ENCODE measurements around the gene PLEKHH1.

The PLEKHH1 gene

DNA sequence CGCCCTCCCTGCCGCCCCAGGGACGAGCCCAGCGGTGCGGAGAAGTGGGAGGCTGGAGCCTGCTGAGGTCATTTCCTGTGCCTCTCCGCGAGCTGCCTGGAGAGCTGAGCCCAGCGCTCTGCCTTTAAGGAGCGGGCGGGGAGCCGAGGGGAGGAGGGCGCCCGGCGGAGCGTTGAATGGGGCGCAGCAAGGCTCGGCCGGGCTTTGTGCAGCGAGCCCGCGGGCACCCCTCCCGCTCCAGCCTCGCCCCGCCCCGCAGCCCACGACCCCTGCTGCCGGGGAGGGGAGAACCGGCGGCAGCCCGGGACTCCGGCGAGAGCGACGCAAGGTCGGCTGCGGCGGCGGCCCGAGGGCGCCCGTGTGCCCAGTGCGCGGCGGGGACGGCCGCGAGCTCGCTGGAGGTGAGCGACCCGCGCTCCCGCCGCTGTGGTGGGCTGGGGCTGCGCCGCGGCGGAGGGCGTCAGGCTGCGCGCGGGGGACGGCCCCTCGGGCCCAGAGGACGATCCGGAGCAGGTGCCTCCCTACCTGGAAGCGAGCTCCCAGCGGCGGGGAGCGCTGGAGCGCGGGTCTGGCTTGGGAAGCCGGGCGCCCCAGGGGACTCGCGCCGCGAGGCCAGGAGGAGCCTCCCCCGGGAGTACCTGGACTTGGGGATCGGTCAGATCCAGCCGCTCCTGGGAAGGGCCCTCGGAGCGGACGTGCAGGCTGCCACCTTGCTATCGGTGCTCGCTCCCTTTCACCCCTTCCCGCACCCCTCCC is at the start of gene PLEKHH1:
Gene PLEKHH1, plus strand, starts transcription at position 293 of the 756 bp plus-strand sequence. CDS start 8,578 bp downstream, outside the sequence.
- CTCF ChIA-PET: interaction anchor here (1.0 to 2.3 kb wide), 4 partner anchors 8 to 106 kb away, joined by 3 to 11 read pairs (median 6); no protein-coding TSS in a partner anchor
- Mint-ChIP-seq H3K4me1 (no peaks in the 10 kb centered on the region), H3K4me3 (peak within 1 kb of the TSS; percentile 66), H3K9me3 (no peaks in the 10 kb centered on the region), H3K27me3 (peaks cover 72% of the 10 kb centered on the region), H3K36me3 (no peaks in the 10 kb centered on the region), H3K27ac (no peak within 1 kb of the TSS)
- peak; percentile 77 for DNase-seq

DNA sequence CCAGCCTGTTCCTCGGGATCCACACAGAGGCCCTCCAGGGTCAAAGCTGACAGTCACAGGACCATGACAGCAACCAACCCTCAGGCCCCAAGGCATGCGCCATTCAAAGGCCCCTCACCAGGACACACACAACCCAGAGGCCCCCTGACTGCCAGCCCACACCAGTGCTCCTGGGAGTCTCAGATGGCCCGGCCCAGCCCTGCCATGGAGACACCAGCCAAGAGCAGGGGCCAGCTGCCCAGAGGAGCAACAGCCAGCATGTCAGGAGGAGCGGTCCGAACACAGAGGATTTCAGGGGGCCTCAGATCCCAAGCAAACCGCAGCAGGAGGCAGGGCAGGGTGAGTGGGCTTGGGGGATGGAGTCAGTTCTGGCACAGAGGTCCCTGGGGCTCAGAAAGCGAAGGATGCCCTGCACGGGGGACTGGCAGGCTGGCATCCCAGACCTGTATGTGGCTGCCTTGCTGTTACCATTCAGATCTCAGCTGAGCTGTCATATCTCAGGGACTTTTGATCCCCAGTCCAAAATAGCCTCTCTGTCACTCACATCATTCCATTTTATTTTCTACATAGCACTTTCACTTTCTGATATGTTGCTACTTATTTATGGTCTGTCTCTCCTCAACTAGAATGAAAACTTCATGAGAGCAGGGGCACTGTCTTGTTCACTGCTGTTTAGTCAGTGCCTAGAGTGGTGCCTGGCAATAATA is 49.4 kb upstream of the PLEKHH1 start:
- Mint-ChIP-seq H3K4me3 (no peak overlapping the region), H3K36me3 (peaks cover 23% of the 10 kb centered on the region), H3K9me3 (no peaks in the 10 kb centered on the region), H3K4me1 (peaks cover 43% of the 10 kb centered on the region), H3K27me3 (peaks cover 10% of the 10 kb centered on the region), H3K27ac (no peak overlapping the region)
- no peak for DNase-seq
- CTCF ChIA-PET: no interaction called here

DNA sequence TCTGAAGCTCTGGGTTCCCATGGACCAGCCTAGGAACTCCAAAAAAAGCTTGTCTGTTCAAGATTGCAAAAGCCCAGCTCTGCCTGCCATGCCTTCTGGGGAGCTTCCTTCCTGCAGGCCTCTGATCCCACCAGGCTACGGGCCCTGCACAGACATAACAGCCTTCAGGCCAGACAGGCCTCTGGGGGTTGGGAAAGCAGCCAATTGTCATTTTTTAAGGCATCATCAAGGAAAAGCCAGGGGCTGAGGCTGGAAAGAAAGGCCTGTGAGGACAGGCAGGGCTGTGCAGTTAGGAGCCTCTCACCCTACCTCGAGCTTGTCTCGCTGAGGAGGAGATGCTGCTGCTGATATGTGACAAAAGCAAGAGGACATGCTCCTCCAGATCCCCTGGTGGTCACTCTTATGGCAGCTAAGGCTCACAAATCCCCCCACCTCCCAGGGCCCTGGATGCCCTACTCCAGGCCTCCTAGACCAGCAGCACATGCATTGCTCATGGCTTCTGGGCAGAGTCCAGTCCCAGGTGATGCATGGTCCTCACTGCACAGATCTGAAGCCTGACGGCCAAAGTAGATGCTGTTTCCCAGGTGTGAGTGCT is 47.5 kb upstream of the PLEKHH1 start:
- DNase-seq: no peak
- Mint-ChIP-seq H3K9me3 (no peaks in the 10 kb centered on the region), H3K27ac (peak overlapping the region; percentile 7), H3K4me1 (peaks cover 55% of the 10 kb centered on the region), H3K27me3 (peaks cover 17% of the 10 kb centered on the region), H3K4me3 (no peak overlapping the region), H3K36me3 (peaks cover 23% of the 10 kb centered on the region)
- CTCF ChIA-PET: no interaction called here

DNA sequence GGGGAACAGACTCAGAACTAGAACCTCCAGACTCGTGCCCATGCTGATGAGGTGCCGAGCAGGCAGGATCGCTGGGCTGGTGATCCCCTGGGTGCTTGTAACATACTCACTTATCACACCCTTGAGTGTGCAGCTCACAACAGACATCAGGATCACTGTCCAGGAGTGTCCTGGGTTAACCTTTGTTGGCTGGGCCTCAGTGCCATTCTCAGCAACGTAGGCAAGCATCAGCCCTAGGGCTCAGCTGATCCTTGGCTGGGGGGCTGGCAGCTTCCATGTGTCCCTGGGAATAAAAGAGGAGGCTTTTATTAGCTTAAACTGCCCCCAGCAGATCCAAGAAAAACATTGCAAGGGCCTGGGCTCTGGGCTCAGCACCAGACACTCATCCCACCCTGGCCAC is 46.2 kb upstream of the PLEKHH1 start:
- peaks cover 58% of the 10 kb centered on the region for H3K4me1 Mint-ChIP-seq
- H3K36me3 Mint-ChIP-seq: peaks cover 24% of the 10 kb centered on the region
- peaks cover 23% of the 10 kb centered on the region for H3K27me3 Mint-ChIP-seq
- H3K9me3 Mint-ChIP-seq: peaks cover under 1% of the 10 kb centered on the region
- CTCF ChIA-PET: no interaction called here
- no peak overlapping the region for H3K4me3 Mint-ChIP-seq
- H3K27ac Mint-ChIP-seq: no peak overlapping the region
- no peak for DNase-seq

DNA sequence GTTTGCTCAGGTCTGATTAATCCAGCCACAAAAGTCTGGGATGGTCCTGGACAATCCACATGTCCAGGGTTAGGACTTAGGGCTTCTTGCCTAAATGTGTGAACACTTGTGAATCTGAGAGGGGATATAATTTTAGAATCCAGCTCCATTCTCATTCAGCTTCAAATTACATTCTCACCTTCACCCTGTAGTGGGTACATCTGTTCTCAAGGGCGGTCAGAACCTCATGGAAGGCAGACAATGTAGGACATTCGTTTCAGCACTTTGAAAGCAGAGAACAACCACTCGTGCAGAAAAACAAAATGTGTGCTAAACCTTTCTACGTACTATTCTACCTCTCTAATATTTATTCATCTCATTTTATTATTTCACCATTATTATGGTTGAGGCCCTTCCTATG is 45.8 kb upstream of the PLEKHH1 start:
- DNase-seq: no peak
- Mint-ChIP-seq H3K27ac (peak overlapping the region; percentile 98), H3K9me3 (peaks cover 5% of the 10 kb centered on the region), H3K4me3 (peak overlapping the region; percentile 91), H3K27me3 (peaks cover 25% of the 10 kb centered on the region), H3K36me3 (peaks cover 24% of the 10 kb centered on the region), H3K4me1 (peaks cover 58% of the 10 kb centered on the region)
- CTCF ChIA-PET: interaction anchor here (0.9 to 1.7 kb wide), 4 partner anchors 20 to 180 kb away, joined by 3 to 7 read pairs (median 6); no protein-coding TSS in a partner anchor

DNA sequence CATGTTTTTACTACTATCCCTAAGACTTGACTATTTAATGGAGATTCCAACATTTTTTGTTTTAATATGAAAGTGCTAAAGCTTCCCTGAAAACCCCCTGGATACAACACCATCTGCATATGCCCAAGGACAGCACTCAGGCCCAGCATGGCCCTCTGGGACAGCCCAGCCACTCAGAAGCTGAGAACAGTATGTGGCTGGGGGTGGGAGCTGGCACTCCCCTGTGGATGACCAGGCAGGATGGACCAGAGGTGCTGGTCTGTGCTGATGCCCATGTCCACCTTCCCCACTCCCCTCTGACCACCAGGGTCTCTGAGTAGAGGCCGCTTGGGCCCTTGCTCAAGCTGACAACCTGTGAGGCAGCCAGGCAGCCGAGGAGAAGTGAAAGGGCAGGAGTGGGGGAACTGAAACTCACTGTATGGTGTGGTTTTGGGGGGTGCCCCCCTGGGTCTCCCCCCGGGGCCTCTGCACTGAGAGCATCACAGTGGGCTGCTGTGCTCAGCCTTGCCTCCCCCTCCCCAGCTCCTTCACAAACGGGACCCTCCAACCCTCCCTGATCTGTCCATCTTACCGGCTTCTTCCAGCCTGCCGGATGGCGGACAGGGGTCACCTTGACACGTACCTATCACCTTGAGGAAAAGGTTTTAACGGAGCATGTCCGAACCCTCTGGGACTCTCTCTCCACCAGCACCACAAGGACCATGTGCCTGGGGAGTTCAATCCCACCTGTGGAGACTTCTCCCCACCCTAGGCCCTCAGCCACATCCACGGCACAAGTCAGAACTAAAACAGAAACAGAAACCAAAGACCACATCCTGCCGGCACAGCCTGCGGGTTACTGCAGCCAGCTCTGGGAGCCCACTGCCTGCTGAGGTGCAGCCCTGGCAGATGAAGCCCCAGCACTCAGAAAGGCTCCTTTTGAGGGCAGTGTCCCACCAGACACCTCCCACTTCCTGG is 44.9 kb upstream of the PLEKHH1 start, which contains the start of gene TMEM229B:
Gene TMEM229B, minus strand, starts transcription at position 785 of the 957 bp plus-strand sequence. CDS start 14,798 bp downstream, outside the sequence.
- H3K9me3 Mint-ChIP-seq: peaks cover 14% of the 10 kb centered on the region
- H3K27me3 Mint-ChIP-seq: peaks cover 27% of the 10 kb centered on the region
- peaks cover 32% of the 10 kb centered on the region for H3K36me3 Mint-ChIP-seq
- peaks cover 64% of the 10 kb centered on the region for H3K4me1 Mint-ChIP-seq
- peak within 1 kb of the TSS; percentile 98 for H3K27ac Mint-ChIP-seq
- H3K4me3 Mint-ChIP-seq: peak within 1 kb of the TSS; percentile 91
- peak; percentile 91 for DNase-seq
- CTCF ChIA-PET: interaction anchor here (0.9 to 1.7 kb wide), 5 partner anchors 21 to 179 kb away, joined by 3 to 7 read pairs (median 5); no protein-coding TSS in a partner anchor

DNA sequence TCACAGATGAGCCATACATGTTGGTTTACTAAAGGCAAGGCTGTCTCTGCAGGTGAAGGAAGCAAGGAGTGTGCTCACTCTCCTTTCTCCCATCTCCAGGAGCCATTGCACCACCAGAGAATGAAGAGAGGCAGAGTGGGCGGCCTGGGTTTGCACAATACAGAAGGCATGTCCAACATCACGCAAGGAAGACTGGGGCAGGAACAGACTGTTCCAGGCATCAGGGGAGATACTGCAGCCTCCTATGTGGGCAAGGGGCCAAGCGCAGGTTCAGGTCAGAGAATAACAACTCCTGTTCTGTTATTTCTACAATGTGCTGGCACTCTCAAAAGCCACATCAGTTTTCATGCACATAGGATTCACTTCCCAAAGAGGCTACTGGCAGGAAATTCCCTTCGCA is 42.9 kb upstream of the PLEKHH1 start:
- Mint-ChIP-seq H3K4me3 (no peak overlapping the region), H3K27me3 (peaks cover 27% of the 10 kb centered on the region), H3K27ac (no peak overlapping the region), H3K9me3 (peaks cover 29% of the 10 kb centered on the region), H3K4me1 (peaks cover 54% of the 10 kb centered on the region), H3K36me3 (peaks cover 40% of the 10 kb centered on the region)
- no peak for DNase-seq
- CTCF ChIA-PET: interaction anchor here (1.3 kb wide), 1 partner anchor 62 kb away, joined by 5 read pairs; no protein-coding TSS in a partner anchor

DNA sequence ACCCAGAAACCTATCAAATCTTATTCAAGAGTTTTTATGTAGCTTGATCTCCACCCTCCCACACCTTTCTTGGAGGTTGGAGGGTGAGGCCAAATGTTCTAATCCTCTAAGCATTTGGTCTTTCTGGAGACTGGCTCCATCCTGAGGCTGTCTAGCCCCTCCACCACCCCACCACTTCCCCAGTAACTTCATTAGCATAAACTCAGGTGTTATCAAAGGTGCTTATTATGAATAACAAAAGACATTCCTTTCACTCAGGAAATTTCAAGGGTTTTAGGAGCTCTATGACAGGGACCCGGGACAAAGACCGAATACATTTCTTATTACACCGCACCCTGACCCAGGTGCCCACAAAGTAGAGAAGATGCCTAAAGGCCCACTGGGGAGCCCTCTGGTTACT is 41.8 kb upstream of the PLEKHH1 start:
- Mint-ChIP-seq H3K36me3 (peaks cover 30% of the 10 kb centered on the region), H3K9me3 (peaks cover 30% of the 10 kb centered on the region), H3K27me3 (peaks cover 30% of the 10 kb centered on the region), H3K27ac (no peak overlapping the region), H3K4me3 (no peak overlapping the region), H3K4me1 (peaks cover 44% of the 10 kb centered on the region)
- CTCF ChIA-PET: no interaction called here
- DNase-seq: no peak

DNA sequence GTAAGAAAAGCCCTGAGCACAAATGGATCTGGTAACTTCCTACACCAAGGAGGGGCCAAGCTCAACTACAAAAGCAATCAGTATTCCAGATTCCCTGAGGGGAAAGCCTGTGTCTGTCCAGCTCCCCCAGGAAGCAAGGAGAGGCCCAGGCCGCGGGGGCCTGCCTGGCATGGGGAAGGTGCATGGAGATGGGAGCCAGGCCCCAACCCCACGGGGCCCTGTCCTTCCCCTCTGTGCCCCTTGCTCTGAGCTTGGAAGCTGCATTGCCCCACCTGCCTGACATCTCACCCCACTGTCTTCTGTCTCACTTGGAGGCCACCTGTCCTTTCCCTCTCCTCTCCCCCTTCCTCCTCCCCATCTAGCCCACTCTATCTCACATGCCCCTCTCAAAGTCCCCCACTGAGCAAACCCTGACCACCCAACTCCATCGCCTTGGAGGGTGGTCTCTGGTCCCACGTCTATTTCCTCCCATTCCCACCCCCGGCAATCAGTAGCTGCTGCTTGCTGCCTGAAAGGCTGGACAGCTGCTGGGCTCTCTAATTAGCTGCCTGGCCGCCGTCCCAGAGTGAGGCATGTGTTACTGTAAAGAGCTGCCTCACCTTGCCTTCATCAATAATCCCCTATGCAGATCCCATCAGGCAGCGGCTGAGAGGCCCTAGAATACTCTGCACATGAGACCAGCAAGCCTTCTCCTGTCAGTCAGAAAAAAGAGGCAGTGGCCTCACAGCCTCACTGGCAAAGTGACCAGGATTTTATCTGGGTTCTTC is 41.2 kb upstream of the PLEKHH1 start:
- Mint-ChIP-seq H3K9me3 (peaks cover 30% of the 10 kb centered on the region), H3K27ac (no peak overlapping the region)

DNA sequence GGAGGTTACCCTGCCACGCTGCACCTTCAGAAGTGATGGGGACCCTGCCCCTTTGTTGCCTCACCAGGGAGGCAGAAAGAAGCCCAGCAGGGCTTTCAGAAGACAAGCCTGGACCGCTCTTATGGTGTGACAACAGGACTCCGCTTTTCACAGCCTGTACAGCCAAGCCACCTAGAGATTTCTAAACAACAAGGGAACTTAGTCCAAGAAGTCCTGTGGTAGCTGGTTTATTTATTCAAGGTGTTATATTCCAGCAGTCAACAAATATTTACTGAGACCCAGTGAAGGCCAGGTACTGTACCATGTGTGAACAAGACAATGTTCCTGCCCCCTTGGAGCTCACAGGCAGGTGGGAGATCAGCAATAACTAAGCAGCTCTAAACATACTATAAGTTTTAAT is 40.6 kb upstream of the PLEKHH1 start:
- Mint-ChIP-seq H3K9me3 (peaks cover 30% of the 10 kb centered on the region), H3K27ac (no peak overlapping the region), H3K4me3 (no peak overlapping the region), H3K27me3 (peaks cover 34% of the 10 kb centered on the region), H3K4me1 (peaks cover 38% of the 10 kb centered on the region), H3K36me3 (peaks cover 24% of the 10 kb centered on the region)
- DNase-seq: no peak
- CTCF ChIA-PET: interaction anchor here (1.1 kb wide), 1 partner anchor 65 kb away, joined by 3 read pairs; no protein-coding TSS in a partner anchor

More for the DNA sequence above, 41.2 kb upstream of the PLEKHH1 start:
- peaks cover 24% of the 10 kb centered on the region for H3K36me3 Mint-ChIP-seq
- DNase-seq: no peak
- H3K27me3 Mint-ChIP-seq: peaks cover 34% of the 10 kb centered on the region
- no peak overlapping the region for H3K4me3 Mint-ChIP-seq
- peaks cover 38% of the 10 kb centered on the region for H3K4me1 Mint-ChIP-seq
- CTCF ChIA-PET: interaction anchor here (1.1 kb wide), 1 partner anchor 64 kb away, joined by 3 read pairs; no protein-coding TSS in a partner anchor

DNA sequence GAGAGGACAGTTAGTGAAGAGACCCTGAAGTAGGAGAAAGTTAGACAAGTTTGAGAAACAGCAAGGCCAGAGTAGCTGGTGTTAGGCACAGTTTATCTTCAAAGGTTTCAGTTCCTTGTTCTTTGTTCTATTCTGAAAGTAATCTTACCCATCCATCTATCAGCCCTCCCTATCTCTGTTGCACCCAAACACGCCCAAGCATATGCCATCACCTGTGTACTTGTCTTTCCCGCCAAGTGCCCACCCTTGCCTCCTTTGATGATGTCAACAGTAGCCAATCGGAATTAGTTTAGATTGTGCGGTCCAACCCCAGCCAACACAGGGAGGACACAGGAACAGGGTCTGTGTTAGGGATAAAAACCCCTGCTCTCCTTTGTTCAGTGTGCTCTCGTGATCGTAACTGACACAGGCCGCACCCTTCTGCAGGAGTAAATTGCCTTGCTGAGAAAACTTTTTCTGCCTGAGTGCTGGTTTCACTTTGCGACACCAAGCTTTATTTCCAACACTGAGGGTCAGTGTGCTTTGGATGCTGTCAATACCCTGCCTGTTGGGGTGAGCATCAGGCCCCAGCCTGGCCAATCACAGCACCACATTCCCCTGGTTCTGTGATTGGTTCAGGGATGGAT is 39.9 kb upstream of the PLEKHH1 start:
- Mint-ChIP-seq H3K9me3 (peaks cover 30% of the 10 kb centered on the region), H3K4me1 (peaks cover 38% of the 10 kb centered on the region), H3K36me3 (peaks cover 20% of the 10 kb centered on the region), H3K27ac (no peak overlapping the region), H3K27me3 (peaks cover 34% of the 10 kb centered on the region), H3K4me3 (no peak overlapping the region)
- DNase-seq: no peak
- CTCF ChIA-PET: no interaction called here

DNA sequence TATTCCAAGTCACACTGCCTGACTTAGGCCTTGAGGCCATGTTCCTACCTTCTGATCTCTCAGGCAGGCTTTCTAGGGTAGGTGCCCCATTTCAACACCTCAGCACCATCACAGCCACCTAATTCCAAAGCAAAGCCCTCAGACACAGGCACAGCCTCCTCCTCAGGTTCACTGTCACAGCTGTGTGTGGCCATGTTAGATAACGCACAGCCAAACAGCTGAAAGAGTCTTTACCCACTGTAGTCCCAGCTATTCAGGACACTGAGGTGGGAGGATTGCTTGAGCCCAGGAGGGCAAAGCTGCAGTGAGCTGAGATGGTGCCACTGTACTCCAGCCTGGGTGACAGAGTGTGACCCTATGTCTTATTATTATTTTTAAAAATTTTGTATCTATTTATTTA is 37.3 kb upstream of the PLEKHH1 start:
- CTCF ChIA-PET: no interaction called here

More for the DNA sequence above, 37.3 kb upstream of the PLEKHH1 start:
- peaks cover 30% of the 10 kb centered on the region for H3K9me3 Mint-ChIP-seq
- H3K4me3 Mint-ChIP-seq: no peak overlapping the region
- peaks cover 18% of the 10 kb centered on the region for H3K36me3 Mint-ChIP-seq
- peaks cover 20% of the 10 kb centered on the region for H3K27me3 Mint-ChIP-seq
- DNase-seq: no peak
- H3K27ac Mint-ChIP-seq: peak overlapping the region; percentile 64
- peaks cover 20% of the 10 kb centered on the region for H3K4me1 Mint-ChIP-seq
